Measurements from ENCODE around the gene CEP41. TPM values are rescaled to one million over a fixed set of nuclear protein-coding genes. Genes with fewer than 3 reads are reported as not detected.

CEP41 gene
- total and polyA plus RNA-seq, 2 of the 13 experiments (the other 11 are each of a cell fraction or from before 2014, with no cell fraction given) = 8.7 to 9.0 TPM

DNA sequence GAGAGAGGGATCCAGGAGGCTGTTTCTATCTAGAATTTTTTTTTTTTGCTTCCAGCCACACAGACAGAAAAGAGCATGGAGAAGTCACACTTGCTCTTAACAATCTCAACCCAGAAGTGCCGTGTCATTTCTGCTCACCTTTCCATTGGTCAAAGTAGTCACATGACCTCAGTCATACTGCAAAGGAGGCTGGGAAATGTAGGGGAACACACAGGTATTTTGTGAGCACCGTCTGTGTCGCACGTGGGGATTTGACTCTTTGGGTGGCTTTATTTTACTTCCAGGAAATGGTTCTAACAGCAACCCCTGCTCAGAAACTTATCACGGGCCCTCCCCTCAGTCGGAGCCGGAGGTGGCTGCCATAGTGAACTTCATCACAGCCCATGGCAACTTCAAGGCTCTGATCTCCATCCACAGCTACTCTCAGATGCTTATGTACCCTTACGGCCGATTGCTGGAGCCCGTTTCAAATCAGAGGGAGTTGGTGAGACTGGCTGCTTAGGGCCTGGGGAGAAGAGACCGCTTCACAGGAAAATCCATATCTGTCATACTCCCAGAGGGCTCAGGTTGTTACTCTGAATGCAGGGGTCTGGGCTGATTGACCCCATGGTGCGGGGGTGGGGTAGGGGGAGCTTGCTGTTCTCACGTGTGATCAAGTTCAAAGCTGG lies 73.6 kb downstream of the CEP41 start:
- ATAC-seq = no peak
- H3K4me2 ChIP-seq (ENCODE audit: low read depth, low read length) = no peak overlapping the region
- TF ChIP-seq, protein P1, sequence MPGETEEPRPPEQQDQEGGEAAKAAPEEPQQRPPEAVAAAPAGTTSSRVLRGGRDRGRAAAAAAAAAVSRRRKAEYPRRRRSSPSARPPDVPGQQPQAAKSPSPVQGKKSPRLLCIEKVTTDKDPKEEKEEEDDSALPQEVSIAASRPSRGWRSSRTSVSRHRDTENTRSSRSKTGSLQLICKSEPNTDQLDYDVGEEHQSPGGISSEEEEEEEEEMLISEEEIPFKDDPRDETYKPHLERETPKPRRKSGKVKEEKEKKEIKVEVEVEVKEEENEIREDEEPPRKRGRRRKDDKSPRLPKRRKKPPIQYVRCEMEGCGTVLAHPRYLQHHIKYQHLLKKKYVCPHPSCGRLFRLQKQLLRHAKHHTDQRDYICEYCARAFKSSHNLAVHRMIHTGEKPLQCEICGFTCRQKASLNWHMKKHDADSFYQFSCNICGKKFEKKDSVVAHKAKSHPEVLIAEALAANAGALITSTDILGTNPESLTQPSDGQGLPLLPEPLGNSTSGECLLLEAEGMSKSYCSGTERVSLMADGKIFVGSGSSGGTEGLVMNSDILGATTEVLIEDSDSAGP (CRISPR knock-in tag; IDR thresholded peaks at IDR 0.05; ENCODE audit: borderline replicate concordance) = no peak
- TF ChIP-seq NFYC (CRISPR knock-in tag; IDR thresholded peaks at IDR 0.05) (peak; percentile 35; the same call in 1 of the 2 replicates), ZNF143 (CRISPR knock-in tag; IDR thresholded peaks at IDR 0.05) (0 out of 2 replicates have a peak, but pooled peaks have one; percentile 29)
- no peak overlapping the region for H2AFZ ChIP-seq (ENCODE audit: low read length)
- DNase-seq (ENCODE audit: low spot score) = no peak
- CTCF ChIA-PET (ENCODE audit: low intra/inter-chr PET ratio, low total read pairs) = no interaction called here
- no peaks in the 10 kb centered on the region for H4K20me1 ChIP-seq (ENCODE audit: insufficient read depth, low read length)
- POLR2A ChIA-PET = no interaction called here
- no peak overlapping the region for H3K27ac ChIP-seq (ENCODE audit: extremely low read length, insufficient read depth, low read length)
- no peaks in the 10 kb centered on the region for H3K79me2 ChIP-seq (ENCODE audit: insufficient read depth, low read length)
- no peaks in the 10 kb centered on the region for H3K36me3 ChIP-seq (replicated peaks in 1 of 2; ENCODE audit: control insufficient read depth in 1 of 2, insufficient read depth in 2 of 2, low read length in 2 of 2)
- no peak overlapping the region for H3K4me3 ChIP-seq (replicated peaks in 1 of 3; ENCODE audit: insufficient read depth in 1 of 3, low read depth in 2 of 3, low read length in 3 of 3)
- in situ Hi-C loops (cut with HindIII; ENCODE audit: extremely low pct_ligation_motif_present, low pct_unique_long_range_greater_than_20kb) = no loop called here
- WGBS (ENCODE audit: low lambda C conversion rate) = 67% methylated on average over 11 of the region's 13 CpGs
- no peak for FAIRE-seq
- no peaks in the 10 kb centered on the region for H3K9me3 ChIP-seq (ENCODE audit: low read length)
- H3K27me3 ChIP-seq (ENCODE audit: control insufficient read depth in 1 of 2, insufficient read depth in 2 of 2, low read length in 2 of 2) = peaks cover 1 to 22% of the 10 kb centered on the region in 2 experiments; a peak in 4 of 5 replicates
- H3K9ac ChIP-seq (ENCODE audit: insufficient read depth, low read depth, low read length) = no peak overlapping the region
- intact Hi-C loops (cut with micrococcal nuclease; ENCODE audit: unreplicated experiment) = loop anchor here (5.0 kb wide), 1 partner anchor 100 kb away; no protein-coding TSS in a partner anchor
- BruUV-seq (replicated peaks) = no TSS peak
- peaks cover 77% of the 10 kb centered on the region for H3K4me1 ChIP-seq (ENCODE audit: insufficient read depth, low read length)

DNA sequence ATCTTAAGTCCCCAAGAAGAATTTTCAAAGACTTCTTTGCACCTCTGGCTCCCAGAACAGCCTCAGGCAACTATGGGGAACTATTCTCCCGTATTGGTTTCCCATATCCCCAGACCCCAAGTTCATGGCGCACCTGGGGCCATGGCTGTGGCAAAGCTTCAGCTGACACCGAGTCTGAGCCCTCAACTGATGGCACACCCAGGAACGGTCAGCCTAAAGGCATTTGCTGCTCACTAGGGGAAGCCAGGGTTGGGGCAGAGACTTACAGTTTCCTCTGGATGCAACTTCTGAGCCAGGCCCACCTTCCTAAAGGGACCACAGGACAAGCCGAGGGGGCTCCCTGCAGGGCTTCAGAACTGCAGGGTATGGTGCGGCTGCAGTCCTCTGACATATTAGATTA lies 74.3 kb downstream of the CEP41 start:
- H3K4me1 ChIP-seq (ENCODE audit: insufficient read depth, low read length) = peaks cover 71% of the 10 kb centered on the region
- intact Hi-C loops (cut with micrococcal nuclease; ENCODE audit: unreplicated experiment) (loop anchor here (5.0 kb wide), 1 partner anchor 101 kb away; no protein-coding TSS in a partner anchor), in situ Hi-C loops (cut with HindIII; ENCODE audit: extremely low pct_ligation_motif_present, low pct_unique_long_range_greater_than_20kb) (no loop called here)
- TF ChIP-seq RARG (CRISPR knock-in tag; IDR thresholded peaks at IDR 0.05; ENCODE audit: low read depth) (no peak), RNF2 (conservative IDR thresholded peaks at IDR 0.05; ENCODE audit: low read depth) (no peak), ZNF674 (CRISPR knock-in tag; IDR thresholded peaks at IDR 0.05; ENCODE audit: low read depth) (no peak), ZFP36L1 (CRISPR knock-in tag; IDR thresholded peaks at IDR 0.05) (no peak), ZNF207 (IDR thresholded peaks at IDR 0.05; ENCODE audit: borderline replicate concordance) (no peak), CREB1 (IDR thresholded peaks at IDR 0.05) (no peak), CREB1 (CRISPR knock-in tag; IDR thresholded peaks at IDR 0.05) (no peak), HNF4G (IDR thresholded peaks at IDR 0.05; ENCODE audit: borderline replicate concordance, low read depth, low read length) (no peak), HNF4G (CRISPR knock-in tag; IDR thresholded peaks at IDR 0.05; ENCODE audit: borderline replicate concordance, low read depth) (no peak), SMARCE1 (IDR thresholded peaks at IDR 0.05; ENCODE audit: borderline replicate concordance) (no peak)
- H2AFZ ChIP-seq (ENCODE audit: low read length) = no peak overlapping the region
- DNase-seq (ENCODE audit: low spot score) (no peak), ATAC-seq (no peak), FAIRE-seq (no peak)
- no peak overlapping the region for H3K27ac ChIP-seq (ENCODE audit: extremely low read length, insufficient read depth, low read length)
- no peak overlapping the region for H3K4me2 ChIP-seq (ENCODE audit: low read depth, low read length)
- no peaks in the 10 kb centered on the region for H4K20me1 ChIP-seq (ENCODE audit: insufficient read depth, low read length)
- 60% methylated on average over 1 of the region's 6 CpGs for WGBS (ENCODE audit: low lambda C conversion rate)
- no peak overlapping the region for H3K4me3 ChIP-seq (replicated peaks in 1 of 3; ENCODE audit: insufficient read depth in 1 of 3, low read depth in 2 of 3, low read length in 3 of 3)
- H3K27me3 ChIP-seq (ENCODE audit: control insufficient read depth in 1 of 2, insufficient read depth in 2 of 2, low read length in 2 of 2) = peaks cover 1 to 24% of the 10 kb centered on the region in 2 experiments; a peak in 4 of 5 replicates
- no peak overlapping the region for H3K9ac ChIP-seq (ENCODE audit: insufficient read depth, low read depth, low read length)
- H3K79me2 ChIP-seq (ENCODE audit: insufficient read depth, low read length) = no peaks in the 10 kb centered on the region
- POLR2A ChIA-PET = no interaction called here
- no TSS peak for BruUV-seq (replicated peaks)
- CTCF ChIA-PET (ENCODE audit: low intra/inter-chr PET ratio, low total read pairs) = no interaction called here
- H3K9me3 ChIP-seq (ENCODE audit: low read length) = no peaks in the 10 kb centered on the region
- H3K36me3 ChIP-seq (replicated peaks in 1 of 2; ENCODE audit: control insufficient read depth in 1 of 2, insufficient read depth in 2 of 2, low read length in 2 of 2) = no peaks in the 10 kb centered on the region

Measured in HepG2 (cell line).